Measurements from ENCODE around the gene GJA3.

Gene GJA3

DNA sequence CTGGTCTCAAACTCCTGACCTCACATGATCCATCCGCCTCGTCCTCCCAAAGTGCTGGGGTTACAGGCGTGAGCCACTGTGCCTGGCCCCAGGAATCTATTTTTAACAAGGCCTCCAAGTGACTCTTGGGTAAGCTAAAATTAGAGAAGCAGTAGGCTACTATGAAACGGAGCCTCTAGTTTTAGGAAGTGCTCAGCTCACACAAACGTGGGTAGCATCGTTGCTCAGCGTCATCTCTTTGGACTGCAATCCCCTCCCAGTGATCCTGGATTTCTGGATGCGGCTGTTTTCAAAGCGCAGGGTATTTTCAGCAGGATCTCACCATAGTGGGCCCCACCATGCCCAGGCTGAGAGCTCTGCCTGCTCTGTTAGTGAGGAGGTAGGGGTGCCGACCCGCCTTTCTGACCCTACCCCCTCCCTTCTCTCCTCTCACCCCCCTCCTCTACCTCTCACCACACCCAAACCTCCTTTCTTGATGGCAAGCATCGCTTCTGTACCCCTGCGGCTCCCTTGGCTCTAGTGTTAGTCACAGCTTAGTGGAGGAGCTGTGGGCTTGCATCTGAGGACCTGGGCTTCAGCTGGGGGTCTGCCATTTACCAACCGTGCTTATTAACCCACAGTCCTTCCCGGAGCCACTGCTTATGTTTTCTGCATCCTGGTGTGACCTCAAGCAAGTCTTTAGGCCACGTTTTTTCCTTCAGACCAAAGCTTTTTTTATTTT lies 34.2 kb downstream of the GJA3 start:
- DNase-seq = no peak

DNA sequence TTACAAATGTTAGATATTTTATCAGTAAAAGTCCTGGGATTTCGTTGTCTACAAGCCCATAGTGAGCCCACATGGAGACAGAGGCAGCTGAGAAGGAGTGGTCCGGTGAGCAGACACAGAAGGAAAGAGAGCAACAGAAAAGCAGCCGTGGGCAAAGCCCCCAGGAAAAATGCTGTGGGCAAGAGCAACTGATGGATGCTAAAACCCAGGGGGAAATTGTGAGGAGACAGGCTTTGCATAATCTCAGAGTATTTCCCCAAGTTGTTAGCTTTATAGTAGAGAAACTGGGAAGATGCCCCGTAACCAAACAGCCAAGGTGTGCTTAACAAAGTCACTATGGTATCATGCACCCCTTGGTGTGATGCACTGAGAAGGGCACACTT lies 35.1 kb downstream of the GJA3 start:
- no peak for DNase-seq

DNA sequence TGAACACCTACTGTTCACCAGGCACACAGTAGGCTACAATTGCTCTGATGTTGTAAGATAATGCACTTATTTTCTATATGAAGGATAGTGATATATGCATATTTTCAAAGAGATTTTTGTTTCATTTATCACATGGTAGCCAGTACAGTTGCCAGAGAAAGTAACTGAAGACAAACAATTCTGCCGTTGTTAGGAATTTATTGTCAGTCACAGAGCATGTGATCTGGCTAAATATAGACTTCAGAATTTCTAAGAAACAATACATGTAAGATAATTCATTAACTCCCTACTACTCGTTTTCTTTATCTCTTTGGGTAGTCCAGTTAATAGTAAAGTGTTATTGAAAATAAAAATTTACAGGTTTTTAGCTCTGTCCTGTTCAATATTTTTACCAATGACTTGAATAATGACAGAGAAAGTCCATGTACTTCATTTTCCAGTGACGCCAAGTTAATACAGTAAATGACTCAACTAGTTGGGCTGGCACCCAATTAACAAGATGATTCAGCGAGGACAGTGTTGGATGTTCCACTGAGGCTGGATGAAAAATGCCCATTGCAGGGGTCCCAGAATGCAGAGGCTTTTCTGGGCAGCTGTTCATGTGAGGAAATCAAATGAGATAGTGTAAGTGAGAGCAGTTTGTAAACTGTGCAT lies 35.6 kb downstream of the GJA3 start:
- DNase-seq = no peak

DNA sequence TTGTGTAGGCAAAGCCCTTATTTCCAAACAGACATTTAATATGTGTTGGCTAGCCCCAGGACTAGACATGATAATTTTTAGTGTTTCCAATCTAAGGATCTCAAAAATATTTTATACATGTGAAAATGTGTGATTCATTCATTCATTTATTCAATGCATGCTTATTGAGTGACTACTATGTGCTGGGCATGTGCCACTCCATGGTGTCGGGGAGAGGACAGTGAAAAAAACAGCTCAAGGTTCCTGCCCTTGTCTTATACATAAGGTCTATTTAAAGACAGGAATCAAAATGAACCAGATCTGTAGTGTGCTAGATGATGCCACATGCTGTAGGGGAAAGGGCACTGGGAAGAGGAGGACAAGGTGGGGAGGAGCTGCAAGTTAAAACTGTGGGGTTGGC lies 36.5 kb downstream of the GJA3 start:
- no peak for DNase-seq

DNA sequence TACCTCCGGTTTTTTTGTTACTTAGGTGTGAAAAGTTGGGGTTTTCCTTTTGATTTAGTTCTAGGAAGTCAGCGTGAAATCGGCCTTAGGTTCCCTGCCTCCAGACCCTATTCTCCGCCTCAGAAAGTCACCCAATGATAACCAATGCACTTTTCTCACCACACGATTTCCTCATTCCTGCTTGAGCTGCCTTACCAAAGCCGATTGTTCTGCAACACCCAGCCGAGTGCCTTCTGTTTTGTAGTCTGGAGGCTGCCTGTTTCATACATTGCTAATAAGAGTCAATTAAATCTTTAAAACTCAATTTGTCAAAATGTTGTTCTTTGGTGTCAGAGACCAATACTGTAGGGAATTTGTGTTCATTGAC lies 39.7 kb downstream of the GJA3 start:
- DNase-seq = no peak

DNA sequence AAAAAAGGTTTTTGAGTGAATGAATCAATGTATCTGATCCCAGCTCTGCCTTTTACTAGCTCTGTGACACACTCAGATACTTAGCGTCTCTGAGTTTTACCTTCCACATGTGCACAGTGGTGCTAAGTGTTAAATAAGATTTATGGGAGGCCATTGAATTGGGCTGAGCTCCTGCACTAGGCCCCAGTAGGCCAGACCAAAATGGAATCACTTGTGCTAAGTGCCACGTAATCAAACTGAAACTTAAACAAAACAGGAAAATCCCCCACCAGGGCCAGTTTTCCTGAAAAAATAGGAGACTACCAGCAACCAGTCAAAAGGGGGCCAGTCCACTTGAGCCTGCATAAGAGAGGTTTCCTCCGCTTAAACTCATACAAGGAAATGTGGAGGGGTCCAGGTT lies 40.9 kb downstream of the GJA3 start:
- DNase-seq = no peak

DNA sequence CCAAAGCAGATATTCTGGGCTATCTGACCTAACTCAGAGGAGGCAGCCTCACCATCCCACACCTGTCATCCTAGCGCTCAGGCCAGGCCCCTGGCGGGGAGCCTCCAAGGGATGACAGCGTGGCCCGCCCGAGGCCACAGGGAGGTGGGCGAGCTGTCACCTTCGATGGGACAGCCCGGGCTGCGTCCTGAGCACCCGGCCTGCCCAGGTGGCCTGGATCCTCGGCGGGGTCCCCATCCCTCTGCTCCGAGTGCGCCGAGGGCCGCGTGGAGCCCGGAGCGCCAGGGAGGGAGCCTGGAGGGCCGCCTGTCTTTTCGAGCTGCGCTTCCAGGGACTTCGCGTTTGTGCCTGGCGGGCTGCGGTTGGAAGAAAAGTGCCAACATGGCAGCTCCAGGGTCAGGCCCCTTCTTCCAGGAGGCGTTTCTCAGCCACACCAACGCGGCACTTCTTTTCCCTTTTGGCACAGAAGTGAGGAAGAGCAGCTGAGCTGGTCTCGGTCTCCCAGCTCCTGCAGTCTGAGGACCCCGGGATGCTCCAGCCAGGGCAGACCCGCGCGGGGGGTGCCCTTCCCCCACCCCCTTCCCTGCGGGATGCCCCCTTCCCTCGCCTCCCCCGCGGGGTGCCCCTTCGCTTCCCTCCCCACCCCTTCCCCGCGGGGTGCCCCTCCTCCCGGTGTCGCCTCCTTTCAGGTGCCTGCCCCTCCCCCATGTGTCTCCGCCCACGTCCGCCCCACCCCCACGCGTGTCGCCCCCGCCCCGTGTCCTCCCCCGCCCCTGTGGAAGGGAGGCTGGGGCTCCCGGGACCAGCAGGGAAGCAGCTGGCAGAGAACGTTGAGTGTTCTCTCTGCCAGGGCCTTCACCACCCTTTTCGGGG lies 42.3 kb downstream of the GJA3 start:
- no peak for DNase-seq

DNA sequence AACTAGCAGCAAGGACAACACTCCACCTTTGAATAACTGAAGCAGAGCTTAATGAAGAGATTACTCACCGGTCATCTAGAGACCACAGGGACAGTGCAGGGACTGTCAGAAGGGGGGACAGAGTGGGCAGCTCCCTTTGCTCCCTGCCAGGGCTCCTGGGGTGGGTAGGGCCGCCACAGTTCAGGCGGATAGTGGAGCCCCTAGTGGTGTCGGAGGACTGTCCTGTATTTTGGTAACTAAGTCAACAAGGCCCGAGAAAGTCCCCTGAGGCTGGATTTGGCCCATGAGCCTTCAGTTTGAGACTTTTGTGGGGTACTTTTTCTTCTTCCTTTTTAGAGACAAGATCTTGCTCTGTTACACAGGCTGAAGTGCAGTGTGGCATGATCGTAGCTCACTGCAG lies 44.6 kb downstream of the GJA3 start:
- no peak for DNase-seq

DNA sequence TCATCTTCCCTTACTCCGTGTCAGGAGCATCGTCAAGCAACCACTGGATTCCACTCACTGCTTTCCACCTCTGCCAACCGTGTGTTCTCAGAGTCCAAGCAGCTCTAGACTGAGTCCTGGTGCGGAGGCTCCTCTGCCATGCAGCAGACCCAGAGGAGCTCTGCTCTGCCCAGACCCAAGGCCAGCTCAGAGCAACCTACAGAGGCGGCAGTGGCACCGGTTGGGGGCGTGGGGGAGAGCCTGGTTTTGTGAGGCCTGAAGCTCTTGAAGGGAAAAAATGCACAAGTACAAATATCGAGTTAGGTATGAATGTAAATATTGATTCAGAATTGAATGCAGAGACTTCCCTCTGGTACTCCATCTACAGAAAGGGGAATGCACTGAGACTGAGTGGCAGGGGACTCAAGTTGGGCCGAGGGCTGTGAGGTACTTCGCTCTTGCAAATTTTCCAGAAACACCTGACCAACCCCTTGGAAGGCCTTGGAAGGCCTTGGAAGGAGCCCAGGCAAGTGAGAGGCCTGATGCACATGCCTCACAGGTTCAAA lies 46.7 kb downstream of the GJA3 start:
- no peak for DNase-seq

DNA sequence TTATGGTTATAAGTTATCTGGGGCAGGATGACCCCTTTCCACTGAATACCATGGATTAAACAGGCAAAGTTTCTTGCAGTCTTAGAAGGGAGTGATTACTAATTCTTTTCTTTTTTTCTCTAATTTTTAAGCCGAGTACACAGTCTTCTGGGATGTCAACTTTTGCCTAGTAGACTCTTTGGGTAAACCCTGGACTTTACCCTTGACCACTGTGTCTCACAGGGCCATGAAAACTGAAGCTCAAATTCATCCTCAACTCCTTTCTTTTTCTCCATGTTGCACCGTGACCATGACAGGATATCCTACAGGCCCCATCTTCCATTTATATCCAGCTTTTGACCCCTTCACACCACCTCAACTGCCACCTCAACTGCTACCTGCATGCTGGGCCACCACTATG lies 51.8 kb downstream of the GJA3 start:
- no peak for DNase-seq

DNA sequence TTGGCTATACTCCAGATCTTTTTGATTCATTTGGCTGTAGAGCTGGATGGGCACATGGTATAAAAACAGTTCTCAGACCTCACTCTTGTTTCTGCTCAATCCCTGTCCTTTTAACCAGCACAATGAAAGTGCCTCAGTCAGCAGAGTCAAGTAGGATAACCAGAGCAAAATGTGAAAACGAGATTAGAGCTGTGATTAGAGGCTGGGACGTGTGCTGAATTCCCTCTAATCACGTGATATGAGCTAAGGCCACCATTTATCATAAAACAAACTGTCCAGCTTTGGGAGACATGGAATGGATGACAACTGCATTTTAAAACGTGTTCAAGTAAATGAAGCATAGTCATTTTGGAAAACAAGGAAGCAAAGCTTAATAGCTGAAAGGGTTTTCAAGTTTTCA lies 54.1 kb downstream of the GJA3 start:
- no peak for DNase-seq

DNA sequence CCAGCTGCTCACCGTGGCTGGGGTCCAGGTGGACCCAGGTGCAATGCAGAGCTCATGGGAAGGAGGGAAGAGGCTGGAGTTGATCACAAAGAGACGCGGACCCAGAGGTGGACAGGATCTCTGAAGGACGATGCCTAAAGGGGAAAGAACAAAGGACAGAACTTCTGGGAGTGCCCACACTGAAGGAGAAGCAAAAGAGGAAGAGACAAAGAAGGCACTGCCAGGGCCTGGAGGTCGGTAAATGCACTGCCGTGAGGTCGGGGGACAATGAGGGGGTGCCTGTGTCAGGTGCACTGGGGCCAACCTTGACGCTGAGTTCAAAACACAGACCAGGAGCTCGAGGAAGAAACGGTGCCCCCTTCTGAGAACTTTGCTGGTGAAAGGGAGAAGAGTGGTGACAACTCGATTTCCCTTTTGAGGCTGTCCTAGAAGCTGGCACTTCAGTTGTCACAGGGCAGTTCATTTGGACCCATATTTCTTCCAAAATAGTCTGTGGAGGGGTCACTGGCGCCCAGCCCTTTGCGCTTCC lies 55.6 kb downstream of the GJA3 start:
- no peak for DNase-seq

DNA sequence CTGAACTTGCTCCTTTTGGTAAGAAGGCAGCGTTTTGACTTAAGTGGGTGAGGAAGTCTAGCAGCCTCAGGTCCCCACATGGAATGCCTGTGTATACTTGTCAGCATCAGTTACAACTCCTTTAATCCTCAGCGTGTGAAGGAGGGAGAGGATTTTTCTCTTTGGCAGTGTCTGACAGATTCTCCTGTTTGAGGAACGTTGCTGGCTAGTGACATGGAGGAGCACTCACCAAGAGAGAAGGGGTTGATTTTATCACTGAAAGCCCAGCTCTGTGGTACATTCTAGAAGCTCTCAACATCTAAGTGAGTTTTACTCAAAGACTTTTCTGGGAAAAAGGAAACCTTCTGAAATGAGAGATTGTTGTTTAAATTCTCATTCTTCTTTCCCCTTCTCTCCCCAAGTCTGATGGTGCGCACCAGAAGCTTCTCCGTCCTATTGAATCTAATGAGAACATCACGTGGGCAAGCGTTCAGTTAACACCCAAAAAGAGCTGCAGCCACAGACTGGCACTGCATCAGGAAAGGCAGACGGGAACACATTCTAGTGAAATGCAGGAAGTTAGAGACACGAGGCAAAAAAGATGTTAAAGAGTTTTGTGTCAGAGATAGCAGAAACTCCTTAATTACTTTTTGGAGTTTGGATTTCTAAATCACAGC lies 58.2 kb downstream of the GJA3 start:
- no peak for DNase-seq

DNA sequence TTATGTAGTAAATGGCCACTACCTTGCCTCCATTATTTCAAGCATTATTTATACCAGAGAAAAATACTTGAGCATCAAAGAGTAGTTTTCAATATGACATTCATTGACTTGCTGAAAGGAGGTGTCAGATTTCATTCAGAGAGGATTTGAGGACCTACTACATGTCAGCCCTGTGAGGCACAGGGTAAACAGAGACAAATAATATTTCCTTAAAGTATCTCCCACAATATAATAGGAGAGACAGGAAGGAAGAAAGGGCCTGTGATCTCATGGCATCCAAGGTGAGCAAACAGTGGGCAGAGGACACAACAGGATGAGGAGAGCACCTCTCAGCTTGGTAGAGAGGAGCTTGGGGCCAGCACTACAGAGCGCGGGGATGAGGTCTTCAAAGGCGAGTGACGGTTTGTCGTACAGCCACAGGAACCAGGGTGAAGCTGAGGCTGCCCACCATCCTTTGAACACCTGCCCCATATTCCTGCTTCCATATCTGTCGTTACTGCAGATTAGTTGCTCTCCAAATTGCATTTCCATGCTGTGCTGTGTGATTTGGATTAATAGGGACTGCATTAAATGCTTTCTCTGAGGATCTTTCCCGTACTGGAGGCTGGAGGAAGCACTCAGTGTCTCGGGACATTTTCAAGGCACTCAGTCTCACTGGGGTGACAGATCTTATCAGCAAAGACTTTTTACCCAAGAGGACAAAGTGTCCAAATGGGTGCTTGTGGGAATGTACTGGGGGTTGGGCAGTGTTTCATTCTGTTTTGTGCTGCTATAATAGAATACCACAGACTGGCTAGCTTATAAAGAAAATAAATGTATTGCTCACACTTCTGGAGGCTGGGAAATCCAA lies 59.2 kb downstream of the GJA3 start:
- DNase-seq = no peak

DNA sequence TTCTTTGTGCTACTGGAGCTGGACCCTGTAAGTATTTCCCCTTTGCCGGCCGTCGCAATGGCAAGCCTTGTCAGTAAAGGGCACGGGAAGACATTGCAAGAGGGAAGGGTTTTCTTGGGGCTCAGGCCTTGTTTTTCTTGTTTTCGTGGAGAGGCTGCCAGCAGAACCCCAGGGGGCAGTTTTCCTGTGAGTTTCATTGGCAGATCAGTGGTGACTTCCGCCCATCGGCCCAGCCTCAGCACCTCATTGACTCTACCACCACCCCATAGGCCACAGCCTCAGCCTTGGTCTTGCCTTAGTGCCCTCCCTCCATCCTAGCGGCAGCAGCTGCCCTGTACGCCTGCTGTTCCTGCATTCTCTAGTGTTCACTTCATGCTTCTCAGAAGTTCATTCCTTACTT lies 61.5 kb downstream of the GJA3 start:
- no peak for DNase-seq

DNA sequence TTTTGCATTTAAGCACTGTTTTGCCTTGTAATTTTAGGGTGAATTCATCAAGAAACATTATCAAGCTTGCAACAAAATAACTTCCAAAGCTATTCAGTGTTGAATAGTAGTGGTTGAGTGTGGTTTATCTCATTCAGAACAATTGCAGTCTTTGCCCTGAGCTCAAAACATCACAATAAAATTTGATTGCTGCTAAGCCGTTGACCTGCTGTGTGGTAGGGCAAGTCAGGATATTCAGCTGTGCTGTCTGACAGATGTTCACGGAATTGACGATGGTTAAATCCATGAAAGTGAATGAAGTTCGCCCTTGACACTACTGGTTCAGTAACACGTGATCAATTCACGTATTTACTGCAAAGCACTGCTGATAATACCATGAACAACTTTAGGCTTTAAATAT lies 66.9 kb downstream of the GJA3 start:
- no peak for DNase-seq

DNA sequence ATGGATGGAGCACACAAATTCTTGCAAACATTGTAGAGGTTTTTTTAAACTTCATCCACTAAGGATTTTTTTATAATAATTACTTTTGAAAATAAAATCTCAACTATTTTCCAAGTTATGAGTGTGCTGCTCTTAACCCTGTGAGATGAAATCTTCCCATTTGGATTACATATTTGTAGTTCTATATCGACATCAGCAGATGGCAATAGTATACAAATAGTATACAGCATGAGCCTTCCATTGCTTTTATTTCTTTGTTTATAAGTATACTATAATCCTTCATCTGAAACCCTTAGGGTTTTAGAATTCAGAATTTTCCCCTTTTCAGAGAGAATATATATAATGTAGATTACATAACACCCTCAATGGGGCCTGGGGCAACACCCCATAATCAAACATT lies 70.5 kb downstream of the GJA3 start:
- DNase-seq = no peak
